OCI-LY3 (cell line): ENCODE data around the gene RPS6KA5.

ENCODE experiments used
- H2AFZ ChIP-seq: fragments of 200-600, 300-600 bp; shearing (Covaris generic); 2 replicates; pipeline ENCODE4 v1.6.0; 2014; ENCODE audit warnings: antibody characterized with exemption, low read depth, low read length
- H3K27ac ChIP-seq: fragments of 200-600, 300-600 bp; sonication (generic); 2 replicates; pipeline ENCODE4 v1.5.1; 2014; ENCODE audit warnings: mild to moderate bottlenecking, low read length, moderate library complexity, mixed read lengths
- H3K27me3 ChIP-seq: fragments of 200-600, 300-600 bp; sonication (generic); 2 replicates; pipeline ENCODE4 v1.6.1; 2014; ENCODE audit warnings: low read depth, low read length, mixed read lengths
- H3K36me3 ChIP-seq: fragments of 200-600, 300-600 bp; sonication (generic); replicated peaks from 2 replicates; pipeline ENCODE3; 2014; ENCODE audit warnings: low read depth, low read length, mixed read lengths
- H3K4me1 ChIP-seq: fragments of 300-600, 200-600 bp; sonication (generic); 2 replicates; pipeline ENCODE4 v1.6.1; 2014; ENCODE audit warnings: low read length, mixed read lengths
- H3K4me2 ChIP-seq: fragments of 200-600, 300-600 bp; sonication (generic); 2 replicates; pipeline ENCODE4 v1.6.1; 2014; ENCODE audit warnings: low read length, mixed read lengths
- H3K4me3 ChIP-seq: fragments of 300-600, 200-600 bp; sonication (generic); 2 replicates; pipeline ENCODE4 v1.5.1; 2014; ENCODE audit warnings: antibody characterized with exemption, mild to moderate bottlenecking, low read length, moderate library complexity
- H3K79me2 ChIP-seq: fragments of 300-600, 200-600 bp; shearing (Covaris generic); 2 replicates; pipeline ENCODE4 v1.6.1; 2014; ENCODE audit warnings: mild to moderate bottlenecking, low read length, mixed read lengths
- H3K9ac ChIP-seq: fragments of 300-600, 200-600 bp; shearing (Covaris generic); 2 replicates; pipeline ENCODE4 v1.6.0; 2014; ENCODE audit warnings: mild to moderate bottlenecking, low read length, moderate library complexity
- H3K9me3 ChIP-seq: fragments of 200-600, 300-600 bp; shearing (Covaris generic); 2 replicates; pipeline ENCODE4 v1.6.1; 2014; ENCODE audit warnings: low read length, mixed read lengths; ENCODE audit not compliant: insufficient read depth
- H4K20me1 ChIP-seq: fragments of 200-600, 300-600 bp; sonication (generic); 2 replicates; pipeline ENCODE4 v1.6.1; 2016; ENCODE audit warnings: low read length, mixed read lengths; ENCODE audit not compliant: insufficient read depth
- CTCF ChIP-seq: fragments of 200-600, 300-600 bp; sonication (generic); IDR thresholded peaks from 2 replicates; pipeline ENCODE4 v1.5.1; 2014; ENCODE audit warnings: antibody characterized with exemption, low read length, low read depth
- EZH2phosphoT487 ChIP-seq: fragments of 200-600 bp; shearing (Covaris generic); IDR thresholded peaks from 2 replicates; pipeline ENCODE4 v1.6.1; 2018; ENCODE audit warnings: antibody characterized with exemption, mixed run types, low read depth

RPS6KA5 gene

GRCh38 chr14:90871605-90872233 is 188.7 kb downstream of the RPS6KA5 start:
- no peak overlapping the region for H3K4me3 ChIP-seq
- no peak overlapping the region for H3K9ac ChIP-seq
- H4K20me1 ChIP-seq, result no peaks in the 10 kb centered on the region
- no peaks in the 10 kb centered on the region for H3K4me1 ChIP-seq
- H3K4me2 ChIP-seq, result no peak overlapping the region
- no peak for TF ChIP-seq EZH2phosphoT487
- no peak for TF ChIP-seq CTCF
- H3K27me3 ChIP-seq, result no peaks in the 10 kb centered on the region
- no peaks in the 10 kb centered on the region for H3K79me2 ChIP-seq
- H3K9me3 ChIP-seq, result no peaks in the 10 kb centered on the region
- no peak overlapping the region for H3K27ac ChIP-seq
- H3K36me3 ChIP-seq, result peaks cover 9% of the 10 kb centered on the region
- no peak overlapping the region for H2AFZ ChIP-seq

GRCh38 chr14:90870950-90871604 is 189.4 kb downstream of the RPS6KA5 start:
- Histone ChIP-seq H4K20me1 (no peaks in the 10 kb centered on the region), H3K27ac (no peak overlapping the region), H3K9me3 (no peaks in the 10 kb centered on the region), H3K4me3 (no peak overlapping the region), H3K79me2 (no peaks in the 10 kb centered on the region), H3K4me1 (no peaks in the 10 kb centered on the region), H3K9ac (no peak overlapping the region), H3K27me3 (no peaks in the 10 kb centered on the region), H2AFZ (no peak overlapping the region), H3K4me2 (no peak overlapping the region), H3K36me3 (peaks cover 5% of the 10 kb centered on the region)
- no peak for TF ChIP-seq CTCF
- no peak for TF ChIP-seq EZH2phosphoT487

GRCh38 chr14:90867501-90867900 is 192.9 kb downstream of the RPS6KA5 start:
- Histone ChIP-seq H3K9me3 (no peaks in the 10 kb centered on the region), H3K4me2 (no peak overlapping the region), H2AFZ (no peak overlapping the region), H3K36me3 (peaks cover 12% of the 10 kb centered on the region), H3K4me1 (peaks cover 6% of the 10 kb centered on the region; the same call in 1 of the 2 replicates), H4K20me1 (no peaks in the 10 kb centered on the region), H3K27me3 (no peaks in the 10 kb centered on the region), H3K9ac (no peak overlapping the region), H3K4me3 (no peak overlapping the region), H3K27ac (no peak overlapping the region), H3K79me2 (no peaks in the 10 kb centered on the region)
- no peak for TF ChIP-seq CTCF

- H3K9ac ChIP-seq, result no peak overlapping the region
- no peaks in the 10 kb centered on the region for H4K20me1 ChIP-seq
- TF ChIP-seq CTCF, result no peak
- no peak for TF ChIP-seq EZH2phosphoT487
- no peaks in the 10 kb centered on the region for H3K27me3 ChIP-seq
- H3K27ac ChIP-seq, result no peak overlapping the region
- no peak overlapping the region for H2AFZ ChIP-seq
- H3K4me3 ChIP-seq, result no peak overlapping the region
- H3K79me2 ChIP-seq, result no peaks in the 10 kb centered on the region
- no peak overlapping the region for H3K4me2 ChIP-seq
- H3K4me1 ChIP-seq, result peaks cover 6% of the 10 kb centered on the region; the same call in 1 of the 2 replicates
- H3K36me3 ChIP-seq, result peaks cover 10% of the 10 kb centered on the region
- no peaks in the 10 kb centered on the region for H3K9me3 ChIP-seq
Observed at GRCh38 chr14:90866833-90867232, 193.6 kb downstream of the RPS6KA5 start.
